GM18502 (cell line): Measurements from ENCODE around the gene PER1.

Experiments
- ATAC-seq: cut with Tn5 transposase; IDR thresholded peaks from one replicate; pipeline ENCODE4 v1.9.1; 2021; ENCODE audit warnings: mild to moderate bottlenecking; ENCODE audit not compliant: unreplicated experiment, poor library complexity

Gene PER1

DNA sequence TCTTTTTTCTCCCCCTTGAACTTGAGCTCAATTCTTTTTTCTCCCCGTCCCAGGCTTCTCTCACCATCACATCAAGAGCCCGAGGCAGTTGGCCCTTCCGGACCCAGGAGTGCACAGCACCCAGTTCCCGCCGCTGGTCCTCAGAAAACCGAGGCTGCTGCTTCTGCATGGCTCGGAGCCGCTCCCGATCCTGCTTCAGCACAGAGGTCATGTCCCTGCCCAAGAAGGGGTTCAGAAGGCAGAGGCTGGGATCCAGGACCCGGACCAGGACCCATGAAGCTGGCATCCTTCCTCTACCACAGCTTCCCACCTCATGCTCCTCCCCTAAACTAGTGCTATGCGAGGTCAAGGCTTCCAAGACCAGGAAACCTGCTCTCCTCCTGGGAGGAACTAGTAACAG lies 10.5 kb downstream of the PER1 start:
- no peak for ATAC-seq

DNA sequence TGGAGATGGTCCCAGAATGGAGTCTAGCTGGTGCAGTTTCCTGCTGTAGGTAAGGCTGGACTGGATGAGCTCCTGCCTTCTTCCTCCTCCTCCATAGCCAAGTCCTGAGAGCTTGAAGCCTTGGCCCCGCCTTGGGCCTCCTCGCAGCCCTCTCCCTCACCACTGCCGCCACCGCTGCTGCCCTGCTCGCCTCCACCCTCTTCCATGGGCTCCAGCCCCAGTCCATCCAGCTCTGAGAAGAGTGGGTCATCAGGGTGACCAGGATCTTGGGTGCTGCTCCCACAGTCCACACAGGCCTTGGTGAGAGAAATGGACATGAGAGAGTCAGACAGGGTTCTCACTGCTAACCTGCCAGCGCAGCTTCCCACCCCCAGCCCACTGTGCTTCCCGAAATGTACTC lies 11.2 kb downstream of the PER1 start:
- ATAC-seq: no peak

DNA sequence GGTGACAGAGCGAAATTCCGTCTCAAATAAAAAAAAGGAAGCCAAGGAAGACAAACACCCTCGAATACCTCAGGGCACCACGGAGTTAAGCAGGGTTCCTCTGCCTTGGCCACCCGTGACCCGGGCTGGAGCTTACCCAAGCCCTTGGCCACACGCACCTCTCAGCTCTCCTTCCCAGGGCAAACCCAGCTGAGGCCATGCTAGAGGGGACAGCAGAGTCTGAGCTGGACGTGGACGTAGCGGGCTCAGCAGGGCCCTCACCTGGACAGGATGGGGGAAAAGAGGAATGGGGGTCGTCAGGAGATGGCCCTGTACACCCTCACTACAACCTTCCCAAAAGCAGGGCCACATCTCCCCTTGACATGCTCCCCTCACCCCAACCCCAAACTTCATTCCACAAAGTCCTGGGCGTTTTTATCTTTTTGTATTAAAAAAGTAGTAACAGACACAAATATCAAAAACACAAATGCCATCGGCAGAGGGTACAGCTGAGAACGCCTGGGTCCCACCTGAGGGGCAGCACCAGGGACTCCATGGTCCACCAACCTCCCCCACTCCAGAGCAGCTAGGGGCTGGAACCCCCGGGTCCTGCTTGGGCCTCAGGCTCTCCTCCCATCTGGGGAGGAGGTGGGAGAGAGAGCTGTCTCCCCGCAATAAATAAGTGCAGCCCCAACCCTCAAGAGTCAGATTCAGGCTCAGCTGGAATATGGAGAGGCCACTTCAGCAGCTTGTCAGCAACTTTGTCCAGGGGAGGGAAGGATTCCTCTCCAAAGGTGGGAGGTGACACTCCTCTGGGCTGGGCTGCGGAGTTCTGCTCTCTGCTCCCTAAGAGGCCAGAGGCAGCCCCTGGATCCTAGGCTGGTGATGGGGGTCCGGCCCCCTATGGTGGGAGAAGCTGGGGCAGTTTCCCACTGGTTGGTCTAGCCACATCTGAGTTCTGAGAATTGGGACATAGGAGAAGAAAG lies 11.9 kb downstream of the PER1 start:
- no peak for ATAC-seq

DNA sequence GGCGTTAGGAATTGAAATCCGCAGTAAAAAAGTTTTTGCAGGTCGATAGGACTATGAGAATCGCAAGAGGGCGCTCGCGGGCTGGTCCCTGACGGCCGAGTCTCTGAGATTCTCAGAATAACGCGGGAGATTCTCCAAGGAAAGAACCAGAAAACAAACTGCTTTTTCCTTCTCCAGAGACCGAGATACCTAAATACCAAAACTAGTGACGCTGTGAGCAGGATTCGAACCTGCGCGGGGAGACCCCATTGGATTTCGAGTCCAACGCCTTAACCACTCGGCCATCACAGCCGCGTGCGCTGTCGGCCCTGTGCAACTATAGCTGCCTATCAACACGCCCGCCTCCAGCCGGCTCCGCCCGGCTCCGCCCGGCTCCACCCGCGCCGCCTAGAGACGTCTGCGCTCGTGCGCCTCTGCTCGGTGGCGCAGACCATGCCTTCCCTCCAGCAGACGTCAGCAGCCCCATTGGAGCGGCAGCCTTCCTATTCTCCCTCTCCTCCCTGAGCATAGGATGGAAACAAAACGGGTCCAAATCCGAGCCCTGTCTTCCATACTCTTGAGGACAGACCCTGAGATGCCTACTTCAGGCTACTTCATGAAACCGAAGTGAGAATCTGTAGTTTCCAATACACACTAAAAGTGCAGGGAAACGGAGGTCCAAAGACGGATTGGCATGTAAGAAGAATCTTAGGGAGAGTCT lies 13.4 kb downstream of the PER1 start:
- peak; percentile 83 for ATAC-seq

DNA sequence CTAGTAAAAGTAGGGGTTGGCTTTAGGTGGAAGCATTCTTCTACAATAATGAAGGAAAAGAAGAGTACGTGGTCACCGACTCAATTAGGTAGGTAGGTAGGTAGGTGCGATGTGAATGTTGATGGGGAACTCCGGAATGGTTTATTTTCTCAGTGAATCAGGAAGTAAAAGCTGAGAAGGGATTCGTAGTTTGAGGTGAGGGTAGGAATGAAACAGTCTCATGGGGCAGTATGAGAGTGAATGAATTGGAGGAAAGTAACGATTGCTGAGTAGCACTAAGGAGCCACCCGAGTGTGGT lies 13.9 kb downstream of the PER1 start:
- ATAC-seq: no peak

DNA sequence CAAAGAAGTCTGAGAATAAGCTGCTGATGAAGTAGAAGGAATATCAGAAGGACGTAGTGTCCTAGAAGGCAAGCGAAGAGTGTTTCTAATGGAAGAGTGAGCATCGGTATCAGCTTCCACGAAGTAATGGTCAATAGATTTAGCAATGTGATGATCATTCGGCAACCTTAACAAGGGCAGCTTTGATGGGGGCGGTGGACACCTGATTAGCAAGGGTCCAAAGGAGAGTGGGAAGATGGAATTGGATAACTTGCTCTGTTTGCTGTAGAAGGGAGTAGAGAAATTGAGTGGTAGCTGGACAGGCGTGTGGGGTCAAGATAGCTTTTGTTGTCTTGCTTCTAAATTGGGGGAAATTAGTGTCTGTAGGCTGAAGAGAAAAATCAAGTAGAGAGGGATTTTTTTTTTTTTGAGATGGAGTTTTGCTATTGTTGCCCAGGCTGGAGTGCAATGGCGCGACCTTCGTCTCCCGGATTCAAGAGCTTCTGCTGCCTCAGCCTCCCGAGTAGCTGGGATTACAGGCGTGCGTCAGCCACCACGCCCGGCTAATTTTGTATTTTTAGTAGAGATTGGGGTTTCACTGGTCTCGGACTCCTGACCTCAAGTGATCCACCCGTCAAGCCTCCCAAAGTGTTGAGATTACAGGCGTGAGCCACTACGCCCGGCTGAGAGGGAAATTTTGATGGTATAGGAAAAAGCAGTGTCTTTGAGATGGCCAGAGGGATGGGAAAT lies 14.4 kb downstream of the PER1 start:
- no peak for ATAC-seq

DNA sequence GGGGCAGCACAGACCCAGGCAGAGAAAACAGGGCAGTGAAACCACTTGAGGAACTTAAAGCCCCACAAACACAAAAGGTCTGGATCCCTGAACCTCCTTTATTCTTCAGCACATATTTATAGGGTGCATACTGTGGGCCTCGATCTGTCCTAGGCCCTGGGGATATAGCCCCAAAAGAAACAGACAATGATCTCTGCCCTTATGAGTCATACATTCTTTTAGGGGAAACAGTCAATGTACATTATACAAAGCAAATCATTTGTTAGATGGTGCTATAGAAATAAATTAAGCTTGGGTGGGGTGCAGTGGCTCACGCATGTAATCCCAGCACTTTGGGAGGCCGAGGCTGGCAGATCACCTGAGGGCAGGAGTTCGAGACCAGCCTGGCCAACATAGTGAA lies 18.3 kb downstream of the PER1 start:
- ATAC-seq: no peak

DNA sequence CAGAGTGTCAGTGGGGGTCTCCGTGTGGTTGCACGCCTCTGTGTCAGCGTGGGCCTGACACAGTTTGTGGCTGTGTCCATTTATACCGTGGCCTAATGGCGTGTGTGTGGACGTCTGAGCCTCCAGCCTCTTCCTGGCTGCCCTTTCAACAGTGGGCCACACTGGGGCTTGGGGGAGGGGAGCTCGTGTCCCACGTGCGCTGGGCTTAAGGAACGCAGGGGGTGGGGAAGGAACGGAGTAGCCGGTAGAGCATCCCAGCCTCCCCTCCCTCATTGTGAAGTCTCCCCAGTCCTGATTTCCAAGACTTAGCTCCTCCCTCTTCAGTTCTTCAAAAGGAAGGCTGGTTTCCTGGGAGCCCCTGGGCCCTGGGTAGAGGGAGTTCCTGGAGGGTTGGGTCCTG lies 18.8 kb downstream of the PER1 start:
- ATAC-seq: no peak

DNA sequence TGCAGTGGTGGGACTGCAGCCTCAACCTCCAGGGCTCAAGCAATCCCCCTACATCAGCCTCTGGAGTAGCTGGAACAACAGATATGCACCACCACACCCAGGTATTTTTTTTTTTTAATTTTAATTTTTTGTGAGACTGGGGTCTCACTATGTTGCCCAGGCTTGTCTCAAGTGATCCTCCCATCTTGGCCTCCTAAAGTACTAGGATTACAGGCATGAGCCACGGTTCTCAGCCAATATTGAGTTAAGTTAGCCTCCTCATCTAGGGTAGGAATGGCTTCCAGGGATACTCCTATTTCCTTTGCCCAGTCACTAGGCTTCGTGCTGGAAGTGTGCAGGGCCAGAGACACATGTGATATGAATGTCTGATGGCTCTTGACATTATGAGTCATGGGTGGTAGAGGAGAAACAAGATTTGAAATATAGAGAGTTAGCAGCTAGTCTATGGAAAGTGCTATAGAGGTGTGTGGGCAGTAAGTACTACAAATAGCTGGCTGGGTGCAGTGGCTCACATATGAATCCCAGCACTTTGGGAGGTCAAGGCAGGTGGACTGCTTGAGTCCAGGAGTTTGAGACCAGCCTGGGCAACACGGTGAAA lies 20.3 kb downstream of the PER1 start:
- ATAC-seq: no peak

DNA sequence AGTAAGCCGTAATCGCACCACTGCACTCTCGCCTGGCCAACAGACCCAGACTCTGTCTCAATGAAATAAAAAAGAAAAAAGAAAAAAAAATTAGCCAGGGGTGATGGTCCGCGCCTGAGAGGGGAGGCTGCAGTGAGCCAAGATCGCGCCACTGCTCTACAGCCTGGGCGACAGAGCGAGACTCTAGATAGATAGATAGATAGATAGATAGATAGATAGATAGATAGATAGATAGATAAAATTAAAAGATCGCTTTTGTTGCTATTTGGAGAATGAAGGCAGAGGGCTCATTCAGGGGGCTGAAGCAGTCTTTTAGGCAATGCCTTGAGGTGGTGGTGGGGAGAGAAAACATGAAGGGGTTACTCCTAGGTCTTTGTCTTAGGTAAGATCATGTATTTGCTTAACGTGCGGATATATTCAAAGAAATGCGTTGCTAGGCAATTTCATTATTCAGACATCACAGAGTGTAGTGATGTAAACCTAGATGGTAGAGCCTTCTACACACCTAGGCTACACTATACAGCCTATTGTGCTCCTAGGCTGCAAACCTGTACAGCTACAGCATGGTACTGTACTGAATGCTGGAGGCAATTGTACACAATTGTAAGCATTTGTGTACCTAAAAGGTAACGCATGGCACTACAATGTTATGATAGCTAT lies 23.9 kb downstream of the PER1 start:
- no peak for ATAC-seq

DNA sequence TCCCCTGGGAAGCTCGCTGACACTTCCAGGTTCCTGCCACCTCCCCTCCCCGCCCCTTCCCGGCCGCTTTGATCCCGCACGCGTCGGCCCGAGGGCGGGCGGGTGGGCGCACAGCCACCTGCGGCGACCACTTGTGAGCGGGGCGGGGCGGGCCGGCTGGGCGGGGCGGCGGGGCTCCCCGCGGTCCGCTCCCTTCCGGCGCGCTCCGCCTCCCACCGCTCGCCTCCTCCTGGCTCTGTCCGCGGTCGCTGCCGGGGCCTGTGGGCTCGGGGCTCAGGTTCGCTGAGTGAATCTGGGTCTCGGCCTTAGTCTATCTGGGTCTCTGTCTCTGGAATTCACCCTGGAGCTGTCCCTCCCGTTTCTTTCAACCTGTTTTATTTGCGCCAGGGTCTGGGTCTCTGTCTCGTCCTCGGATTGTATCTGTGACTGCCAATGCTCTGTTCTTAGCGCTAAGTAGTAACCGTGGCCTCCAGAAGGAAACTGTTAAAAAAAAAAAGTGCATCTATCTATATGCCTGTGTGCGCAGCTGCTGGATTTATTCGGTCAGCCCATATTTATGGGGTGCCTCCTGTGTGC lies 25.6 kb downstream of the PER1 start:
- ATAC-seq: peak; percentile 37

DNA sequence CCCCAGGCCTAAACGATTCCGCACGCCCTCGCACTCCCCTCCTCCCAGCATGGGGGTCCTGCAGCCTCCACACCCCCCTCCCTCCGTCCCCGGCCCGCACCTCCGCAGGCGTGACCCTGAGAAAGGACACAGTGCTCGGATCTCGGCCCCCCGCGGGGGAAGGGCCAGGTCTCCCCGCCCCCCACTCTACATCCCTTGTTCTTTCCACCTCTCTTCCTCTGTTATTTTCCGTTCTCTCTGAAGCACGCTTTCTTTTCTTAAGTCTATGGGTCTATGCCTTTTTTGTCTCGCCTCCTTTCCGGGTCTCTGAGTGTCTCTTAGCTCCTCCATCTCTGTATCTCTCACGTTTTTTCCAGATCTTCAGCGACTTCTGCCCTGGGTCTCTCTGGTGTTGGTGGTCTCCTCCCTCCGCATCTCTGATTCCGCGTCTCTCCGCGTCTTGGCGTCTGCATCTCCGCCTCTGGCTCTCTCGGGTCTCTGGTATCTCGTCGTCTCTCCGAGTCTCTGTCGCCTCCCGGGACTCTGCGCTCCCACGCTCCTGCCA lies 26.2 kb downstream of the PER1 start:
- ATAC-seq: peak; percentile 0

DNA sequence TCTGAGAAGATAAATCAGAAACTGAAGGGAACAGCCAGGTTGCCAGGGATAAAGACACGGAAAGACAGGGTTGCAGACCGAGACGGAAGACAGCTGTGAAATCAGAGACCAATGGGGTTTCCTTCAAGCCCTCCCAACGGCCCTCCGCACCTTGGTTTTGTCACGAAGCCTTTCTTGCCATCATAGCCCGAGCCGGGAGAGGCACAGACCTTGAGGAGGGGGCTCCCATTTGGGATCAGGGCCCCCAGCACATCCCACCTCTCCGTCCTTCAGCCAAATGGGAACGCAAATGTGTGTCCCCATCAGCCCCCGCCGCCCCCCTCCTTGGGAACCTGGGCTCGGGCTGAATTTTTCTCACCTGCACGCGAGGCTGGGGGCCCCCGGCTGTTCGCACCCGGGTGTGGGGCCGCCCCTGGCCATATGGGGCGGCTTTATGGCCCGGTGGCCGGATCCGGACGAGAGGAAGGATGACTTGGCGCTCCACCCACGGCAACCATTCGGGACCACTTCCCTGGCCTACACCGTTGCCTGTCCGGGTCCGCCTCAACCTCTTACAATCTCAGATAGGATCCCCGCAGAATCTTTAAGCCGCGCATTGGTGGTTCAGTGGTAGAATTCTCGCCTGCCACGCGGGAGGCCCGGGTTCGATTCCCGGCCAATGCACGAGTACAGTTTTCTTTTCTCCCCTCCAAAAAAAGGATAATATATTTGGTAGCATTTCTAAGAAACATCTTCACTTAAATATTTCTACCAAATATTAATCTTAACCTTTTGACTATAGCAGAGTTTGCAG lies 26.9 kb downstream of the PER1 start:
- no peak for ATAC-seq

DNA sequence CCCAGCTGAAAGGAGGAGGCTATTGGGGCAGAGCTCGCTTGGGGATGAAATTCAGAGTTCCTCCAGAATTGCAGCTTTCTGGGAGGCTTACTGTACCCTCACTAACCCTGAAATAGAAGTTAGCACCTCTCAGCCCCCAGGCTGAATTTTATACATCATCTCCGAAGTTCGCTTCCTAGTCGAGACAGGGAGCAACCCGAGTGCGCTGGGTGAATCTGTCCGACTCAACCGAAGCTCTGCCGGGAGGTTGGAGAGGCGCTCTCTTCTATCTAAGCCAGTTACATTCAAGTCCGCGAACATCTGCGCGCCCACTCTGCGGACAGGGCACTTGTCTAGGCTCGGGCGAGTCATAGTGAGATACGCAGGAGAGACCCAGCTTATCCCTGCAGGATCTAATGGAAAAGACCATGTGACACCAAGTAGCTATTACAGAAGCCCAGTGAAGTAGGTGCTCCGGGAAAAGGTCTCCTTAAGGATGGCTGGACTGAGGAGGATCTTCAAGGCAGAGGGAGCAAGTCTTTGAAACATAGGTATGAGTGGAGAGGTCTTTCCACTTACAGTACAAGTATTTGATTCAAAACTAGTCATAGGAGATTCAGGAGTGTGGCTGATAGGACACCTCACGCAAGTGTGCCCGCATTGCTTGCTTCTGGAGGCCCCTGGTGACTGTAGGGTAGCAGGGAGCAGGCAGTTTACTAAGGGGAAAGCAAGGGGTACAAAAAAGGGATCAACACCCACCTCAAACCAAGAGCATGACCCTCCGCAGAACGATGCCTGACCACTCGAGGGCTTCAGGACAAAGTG lies 27.7 kb downstream of the PER1 start:
- no peak for ATAC-seq

DNA sequence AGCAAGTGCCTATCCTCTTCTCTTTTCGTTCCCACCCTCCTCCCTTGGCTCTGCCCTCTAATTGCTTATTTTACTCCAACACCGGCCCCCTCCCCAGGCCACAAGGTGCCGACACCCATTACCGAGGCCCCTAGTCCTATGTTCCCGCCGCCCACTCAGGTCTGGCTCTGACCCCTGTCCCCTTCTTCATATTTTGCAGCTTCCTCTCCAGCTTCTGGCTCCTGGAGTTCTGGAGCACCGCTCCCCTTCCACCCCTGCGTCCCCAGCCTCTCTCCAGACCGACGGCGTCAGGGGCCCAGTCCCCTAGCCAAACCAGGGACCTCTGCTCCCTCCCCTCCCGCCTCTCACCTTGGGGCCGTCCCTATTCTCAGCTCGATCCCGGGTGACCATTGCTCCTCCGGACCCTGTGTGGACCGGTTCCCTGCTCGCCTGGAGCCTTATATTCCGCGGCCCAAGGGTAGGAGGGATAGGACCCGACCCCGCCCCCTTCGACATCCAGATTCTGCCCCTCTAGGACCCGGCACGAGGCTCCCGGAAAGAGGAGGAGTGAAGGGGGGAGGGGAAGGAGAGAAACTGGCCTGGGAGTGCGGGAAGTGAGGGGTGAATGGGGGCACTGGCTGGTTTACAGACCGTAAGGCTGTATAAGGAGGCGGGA lies 28.4 kb downstream of the PER1 start, which contains the start of gene HES7:
HES7 (minus strand) TSS at position 412 of the 655 bp plus-strand sequence; CDS start at position 390, 22 bp downstream.
- ATAC-seq: no peak

DNA sequence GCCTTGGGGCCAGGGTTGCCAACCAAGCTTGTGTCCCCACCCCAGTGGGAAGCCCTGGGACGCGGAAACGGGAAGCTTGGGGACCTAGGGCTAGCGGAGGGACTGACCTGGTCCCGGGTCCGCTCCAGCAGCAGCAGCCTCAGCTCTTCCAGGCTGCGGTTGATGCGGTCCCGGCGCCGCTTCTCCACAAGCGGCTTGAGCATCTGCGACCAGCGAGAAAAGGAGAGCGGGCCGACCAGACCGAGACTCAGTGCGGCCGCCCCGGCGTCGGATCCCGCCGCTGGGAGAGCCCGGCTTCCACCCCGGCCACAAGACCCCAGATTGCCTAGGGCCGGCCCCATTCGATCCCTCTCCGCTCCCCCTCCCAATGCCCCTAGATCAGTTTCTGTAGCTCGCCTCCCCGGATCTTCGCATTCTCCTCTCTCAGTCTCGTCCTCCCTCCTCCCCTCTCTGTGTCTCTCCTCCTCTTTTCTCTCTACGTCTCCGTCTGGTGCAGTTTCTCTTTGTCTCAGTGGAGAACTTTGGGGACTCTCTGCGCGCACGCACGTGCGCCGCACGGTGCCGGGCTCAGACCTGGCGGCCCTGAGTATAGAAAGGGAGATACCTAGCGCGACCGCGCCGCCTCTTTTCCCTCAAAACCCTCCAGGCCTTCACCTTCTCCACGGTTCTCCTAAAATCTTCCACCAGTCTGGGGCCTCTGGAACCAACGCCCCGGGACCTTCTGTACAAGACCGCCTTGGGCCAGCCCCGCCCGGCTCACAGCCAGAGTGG lies 29.1 kb downstream of the PER1 start:
- no peak for ATAC-seq
